ENCODE data around the gene UMAD1. TPM values are rescaled to one million over a fixed set of nuclear protein-coding genes. Genes with fewer than 3 reads are reported as not detected.
A peak's percentile ranks its signal among the peaks of the same experiment; 100 is the strongest.
"Not testable (repeated sequence)": the region's sequence is repeated elsewhere in the genome, so short reads cannot be mapped to it uniquely, and the experiment has no call there.

Gene UMAD1
- polyA plus RNA-seq, 3 donors from 2014 or later: 16.9 to 21.8 (median 17.2) TPM

DNA sequence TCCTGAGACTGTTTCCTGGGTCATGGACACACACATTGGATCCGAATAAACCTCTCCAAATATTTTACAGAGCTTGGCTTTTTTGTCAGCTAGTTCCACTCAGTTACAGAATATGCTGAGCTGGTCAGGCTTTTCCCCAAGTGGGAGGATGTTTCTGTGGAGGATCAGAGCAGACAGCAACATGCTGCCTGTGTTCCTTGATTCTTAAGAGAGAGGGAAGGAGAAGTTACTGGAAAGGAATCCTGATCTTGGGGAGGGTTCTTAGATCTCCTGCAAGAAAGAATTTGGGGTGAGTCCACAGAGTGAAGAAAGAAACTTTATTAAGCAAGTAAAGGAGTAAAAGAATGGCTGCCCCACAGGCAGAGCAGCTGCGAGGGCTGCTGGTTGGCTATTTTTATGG is 154.7 kb downstream of the UMAD1 start:
- Mint-ChIP-seq H3K36me3 (peaks cover 26 to 46% (median 37%) of the 10 kb centered on the region in 3 donors), H3K27ac (no peak overlapping the region), H3K4me3 (no peak overlapping the region)

DNA sequence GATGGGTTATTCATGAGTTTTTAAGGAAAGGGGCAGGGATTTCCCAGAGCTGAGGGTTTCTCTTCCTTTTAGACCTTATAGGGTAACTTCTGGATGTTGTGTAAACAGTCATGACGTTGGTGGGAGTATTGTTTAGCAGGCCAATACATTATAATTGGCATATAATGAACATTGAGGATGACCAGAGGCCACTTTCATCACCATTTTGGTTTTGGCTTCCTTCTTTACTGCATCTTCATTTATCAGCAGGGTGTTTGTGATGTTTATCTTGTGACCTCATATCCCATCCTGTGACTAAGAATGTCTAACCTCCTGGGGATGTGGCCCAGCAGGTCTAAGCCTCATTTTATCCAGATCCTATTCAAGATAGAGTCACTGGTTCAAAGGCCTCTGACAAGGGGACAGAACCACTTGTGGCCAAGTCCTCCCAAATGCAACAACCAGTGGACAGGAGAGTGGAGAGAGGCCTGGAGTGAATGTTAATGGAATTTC is 155.1 kb downstream of the UMAD1 start:
- Mint-ChIP-seq H3K36me3 (peaks cover 26 to 46% (median 37%) of the 10 kb centered on the region in 3 donors), H3K27ac (no peak overlapping the region), H3K4me3 (no peak overlapping the region), H3K9me3 (peaks cover 0 to 2% (median 0%) of the 10 kb centered on the region in 6 donors), H3K4me1 (peaks cover 4 to 9% of the 10 kb centered on the region in 2 donors), H3K27me3 (ENCODE audit: low read depth in 3 of 3) (peaks cover 0 to 2% (median 0%) of the 10 kb centered on the region in 3 donors)
- no peak for DNase-seq

More for the DNA sequence above, 154.7 kb downstream of the UMAD1 start:
- no peak for DNase-seq
- peaks cover 4 to 9% of the 10 kb centered on the region in 2 donors for H3K4me1 Mint-ChIP-seq
- peaks cover 0 to 2% (median 0%) of the 10 kb centered on the region in 3 donors for H3K27me3 Mint-ChIP-seq (ENCODE audit: low read depth in 3 of 3)
- H3K9me3 Mint-ChIP-seq: peaks cover 0 to 2% (median 0%) of the 10 kb centered on the region in 6 donors

DNA sequence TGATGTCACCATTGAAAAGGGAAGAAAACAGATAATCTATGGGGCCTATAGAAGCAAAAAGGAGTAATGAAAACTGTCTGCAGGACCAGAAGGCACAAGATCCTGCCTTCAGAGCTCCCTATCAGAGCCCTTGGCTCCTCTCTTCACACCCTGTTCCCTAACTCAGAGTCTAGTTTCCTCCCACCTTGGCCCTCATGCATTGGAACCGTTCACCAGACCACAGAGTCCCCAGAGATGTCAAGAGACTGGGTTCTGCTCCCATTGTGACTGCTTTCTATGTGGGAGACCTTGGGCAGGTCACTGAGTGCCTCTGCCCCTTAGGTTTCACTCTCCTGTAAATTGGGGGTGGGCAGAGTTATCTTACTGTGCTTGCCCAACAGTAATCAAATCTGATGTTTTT is 158.0 kb downstream of the UMAD1 start:
- Mint-ChIP-seq H3K4me3 (no peak overlapping the region), H3K27ac (no peak overlapping the region), H3K27me3 (ENCODE audit: low read depth in 3 of 3) (peaks cover 0 to 2% (median 0%) of the 10 kb centered on the region in 3 donors), H3K9me3 (peaks cover 0 to 2% (median 0%) of the 10 kb centered on the region in 6 donors), H3K4me1 (peaks cover 4 to 9% of the 10 kb centered on the region in 2 donors), H3K36me3 (peaks cover 18 to 34% (median 25%) of the 10 kb centered on the region in 3 donors)
- no peak for DNase-seq

DNA sequence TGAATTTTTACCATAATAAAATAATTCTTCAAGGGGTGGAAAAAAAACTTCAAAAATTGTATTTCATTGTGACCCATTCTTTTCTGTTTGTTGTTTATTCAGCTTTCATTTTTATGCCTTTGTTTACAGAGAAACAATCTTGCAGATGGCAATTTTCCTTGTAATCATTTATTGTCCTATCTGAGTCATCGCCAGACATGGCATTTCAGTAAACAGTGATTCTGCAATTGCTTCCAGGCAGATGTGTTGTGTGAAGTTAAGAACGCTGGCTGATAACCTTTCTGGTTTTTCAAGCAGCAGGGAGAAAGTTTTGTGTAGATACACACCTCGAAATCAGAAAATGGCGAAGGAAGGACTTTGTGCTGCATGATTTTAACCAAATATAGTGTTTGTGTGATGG is 158.6 kb downstream of the UMAD1 start:
- peaks cover 4 to 9% of the 10 kb centered on the region in 2 donors for H3K4me1 Mint-ChIP-seq
- H3K9me3 Mint-ChIP-seq: peaks cover 0 to 2% (median 0%) of the 10 kb centered on the region in 6 donors
- H3K4me3 Mint-ChIP-seq: no peak overlapping the region
- H3K36me3 Mint-ChIP-seq: peaks cover 18 to 34% (median 28%) of the 10 kb centered on the region in 3 donors
- no peaks in the 10 kb centered on the region for H3K27me3 Mint-ChIP-seq (ENCODE audit: low read depth in 3 of 3)
- no peak for DNase-seq
- H3K27ac Mint-ChIP-seq: no peak overlapping the region

DNA sequence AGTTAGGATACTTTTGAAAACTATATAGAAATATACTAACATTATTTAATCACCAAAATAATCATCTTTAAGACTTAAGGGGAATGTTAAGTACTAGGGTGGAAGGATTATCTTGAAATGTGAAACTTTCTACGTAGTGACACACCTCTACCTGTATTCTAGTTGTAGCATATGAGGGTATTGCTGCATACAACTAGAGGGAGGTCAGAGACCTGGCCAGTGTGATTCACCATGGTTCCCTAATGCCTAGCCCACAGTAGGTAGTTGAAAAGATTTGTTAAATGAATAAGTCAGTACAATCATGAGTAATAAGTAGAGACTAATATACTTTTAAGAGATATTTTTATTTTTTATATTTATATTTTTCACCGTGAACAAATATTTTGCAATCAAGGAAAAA is 162.0 kb downstream of the UMAD1 start:
- H3K4me1 Mint-ChIP-seq: no peaks in the 10 kb centered on the region
- DNase-seq: no peak
- H3K36me3 Mint-ChIP-seq: peaks cover under 1 to 16% (median 11%) of the 10 kb centered on the region in 3 donors
- no peak overlapping the region for H3K27ac Mint-ChIP-seq
- H3K27me3 Mint-ChIP-seq (ENCODE audit: low read depth in 3 of 3): no peaks in the 10 kb centered on the region
- no peak overlapping the region for H3K4me3 Mint-ChIP-seq
- H3K9me3 Mint-ChIP-seq: peaks cover 0 to under 1% (median 0%) of the 10 kb centered on the region in 6 donors

DNA sequence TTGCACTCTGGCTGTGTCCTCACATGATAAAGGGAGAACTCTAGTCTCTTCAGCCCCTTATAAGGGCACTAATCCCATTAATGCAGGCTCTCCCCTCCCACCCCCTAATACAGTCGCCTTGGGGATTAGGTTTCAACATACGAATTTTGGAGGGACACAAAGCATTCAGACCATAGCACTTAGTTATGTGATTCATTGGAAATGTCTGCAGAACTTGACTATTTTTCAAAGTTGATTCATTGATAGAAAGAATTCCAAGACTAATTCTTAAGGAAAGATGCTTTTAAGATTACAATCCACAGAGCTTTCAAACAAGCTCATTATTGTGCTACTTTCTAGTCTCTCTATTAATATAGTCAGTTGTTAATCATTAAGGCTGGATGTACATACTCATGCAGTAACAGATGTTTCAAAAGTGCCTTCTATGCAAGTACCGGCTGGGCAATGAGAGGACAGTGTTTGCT is 163.2 kb downstream of the UMAD1 start:
- H3K36me3 Mint-ChIP-seq: peaks cover 0 to 8% (median 4%) of the 10 kb centered on the region in 3 donors
- no peaks in the 10 kb centered on the region for H3K4me1 Mint-ChIP-seq
- no peak overlapping the region for H3K27ac Mint-ChIP-seq
- H3K27me3 Mint-ChIP-seq (ENCODE audit: low read depth in 3 of 3): no peaks in the 10 kb centered on the region
- no peak overlapping the region for H3K4me3 Mint-ChIP-seq
- no peak for DNase-seq
- H3K9me3 Mint-ChIP-seq: no peaks in the 10 kb centered on the region

DNA sequence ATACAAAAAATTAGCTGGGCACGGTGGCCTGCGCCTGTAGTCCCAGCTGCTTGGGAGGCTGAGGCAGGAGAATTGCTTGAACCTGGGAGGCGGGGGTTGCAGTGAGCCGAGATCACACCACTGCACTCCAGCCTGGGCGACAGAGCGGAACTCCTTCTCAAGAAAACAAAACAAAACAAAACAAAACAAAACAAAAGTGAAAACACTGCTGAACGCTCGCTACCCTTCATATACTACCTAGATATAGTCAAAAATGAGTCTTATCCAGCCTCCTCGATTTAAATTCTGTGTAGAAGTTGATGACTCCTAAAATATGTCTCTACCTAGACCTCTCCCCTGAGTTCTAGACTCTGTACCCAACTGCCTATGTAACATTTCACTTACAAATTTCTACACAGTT is 164.3 kb downstream of the UMAD1 start:
- not testable (repeated sequence) for H3K27me3 Mint-ChIP-seq (ENCODE audit: low read depth in 3 of 3); H3K4me3 Mint-ChIP-seq; DNase-seq; H3K36me3 Mint-ChIP-seq; H3K4me1 Mint-ChIP-seq; H3K27ac Mint-ChIP-seq; H3K9me3 Mint-ChIP-seq

DNA sequence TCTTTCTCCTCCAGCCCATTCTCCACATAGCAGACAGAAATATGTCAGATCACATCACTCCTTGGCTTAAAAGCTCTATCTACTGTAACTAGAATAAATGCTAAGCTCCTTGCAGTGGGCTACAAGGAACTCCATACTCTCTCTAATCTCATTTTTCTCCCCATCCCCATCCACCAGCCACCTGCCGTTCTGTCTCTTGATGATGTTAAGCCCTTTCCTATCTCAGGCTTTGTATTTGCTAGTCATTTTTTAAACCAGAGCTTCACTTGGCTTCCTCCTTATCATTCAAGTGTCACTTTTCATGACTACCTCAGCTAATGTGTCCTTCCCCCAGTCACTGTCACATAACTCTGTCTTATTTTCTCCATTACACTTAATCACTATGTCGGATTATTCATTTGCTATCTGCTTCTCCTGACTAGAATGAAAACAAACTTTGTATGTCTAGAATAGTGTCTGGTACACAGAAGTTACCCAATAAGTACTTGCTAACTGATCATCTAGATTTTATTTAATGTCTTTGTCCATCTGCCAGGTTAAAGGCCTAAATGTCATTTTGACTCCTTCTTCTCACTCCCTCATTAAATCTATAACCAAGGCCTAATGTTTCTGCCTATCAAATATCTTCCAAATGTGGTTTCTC is 165.1 kb downstream of the UMAD1 start:
- H3K4me3 Mint-ChIP-seq: no peak overlapping the region
- H3K9me3 Mint-ChIP-seq: no peaks in the 10 kb centered on the region
- no peaks in the 10 kb centered on the region for H3K4me1 Mint-ChIP-seq
- peaks cover 0 to 8% (median 4%) of the 10 kb centered on the region in 3 donors for H3K36me3 Mint-ChIP-seq
- H3K27ac Mint-ChIP-seq: no peak overlapping the region
- DNase-seq: no peak
- H3K27me3 Mint-ChIP-seq (ENCODE audit: low read depth in 3 of 3): no peaks in the 10 kb centered on the region

DNA sequence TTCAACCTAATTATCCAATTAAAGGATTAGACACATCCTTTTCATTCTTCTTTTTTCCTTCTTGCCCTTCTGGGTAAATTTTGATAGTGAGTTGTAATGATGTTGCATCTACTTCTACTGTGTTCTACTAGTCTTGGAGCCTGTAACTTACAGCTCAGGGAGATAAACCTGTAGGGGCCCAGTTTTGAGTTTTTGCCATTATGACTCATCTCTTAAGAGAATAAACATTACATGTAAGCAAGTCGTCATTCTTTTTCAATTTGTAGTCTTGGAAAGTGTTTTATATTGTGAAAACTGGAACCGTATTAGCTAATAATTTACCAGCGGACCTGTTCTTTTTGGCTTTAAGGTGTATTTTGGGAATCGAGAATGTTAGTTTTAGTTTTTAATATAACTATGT is 167.6 kb downstream of the UMAD1 start:
- Mint-ChIP-seq H3K4me3 (no peak overlapping the region), H3K9me3 (no peaks in the 10 kb centered on the region), H3K36me3 (peaks cover 0 to 7% (median 4%) of the 10 kb centered on the region in 3 donors), H3K27me3 (ENCODE audit: low read depth in 3 of 3) (no peaks in the 10 kb centered on the region), H3K4me1 (no peaks in the 10 kb centered on the region), H3K27ac (no peak overlapping the region)
- DNase-seq: no peak

DNA sequence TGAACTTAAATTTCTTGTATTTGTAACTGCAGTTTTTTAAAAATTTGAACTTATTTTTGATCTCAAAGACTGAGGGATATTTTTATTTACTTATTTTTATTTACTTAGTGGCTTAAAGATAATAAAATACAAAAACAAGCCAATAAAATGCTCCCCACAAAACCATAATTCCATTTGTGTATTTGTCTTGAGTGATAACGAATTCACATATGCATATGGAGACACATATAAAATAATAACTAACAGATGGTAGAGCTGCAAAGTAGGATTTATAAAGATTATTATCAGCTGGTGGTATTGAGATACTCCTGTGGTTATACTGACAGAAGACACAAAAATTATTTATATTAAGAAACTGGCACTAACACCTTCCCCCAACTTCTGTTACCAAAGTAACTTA is 168.1 kb downstream of the UMAD1 start:
- Mint-ChIP-seq H3K27me3 (ENCODE audit: low read depth in 3 of 3) (no peaks in the 10 kb centered on the region), H3K27ac (no peak overlapping the region), H3K9me3 (no peaks in the 10 kb centered on the region), H3K4me1 (peaks cover 1 to 4% of the 10 kb centered on the region in 2 donors), H3K4me3 (no peak overlapping the region), H3K36me3 (peaks cover 0 to 10% (median 4%) of the 10 kb centered on the region in 3 donors)
- DNase-seq: no peak

DNA sequence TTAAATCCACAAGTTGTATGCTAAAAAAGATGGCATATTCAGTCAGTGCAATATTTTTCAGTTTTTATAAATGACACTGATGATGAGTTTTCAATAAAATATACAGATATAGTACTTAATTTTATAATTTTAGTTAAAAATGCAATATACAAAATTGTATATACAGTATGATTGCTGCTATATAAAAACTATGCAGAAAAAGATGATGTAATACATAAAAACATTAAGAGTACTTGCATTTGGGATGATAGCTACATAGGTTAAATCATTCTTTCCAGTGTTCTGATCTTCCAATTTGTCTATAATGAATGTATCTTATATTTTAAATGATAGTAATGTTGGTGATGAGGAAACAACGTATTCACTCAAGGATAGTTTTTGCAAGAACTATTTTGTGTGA is 169.8 kb downstream of the UMAD1 start:
- H3K4me3 Mint-ChIP-seq: no peak overlapping the region
- H3K27ac Mint-ChIP-seq: peak overlapping the region in 1 of 6 donors; percentile 57
- peaks cover 12 to 18% of the 10 kb centered on the region in 2 donors for H3K4me1 Mint-ChIP-seq
- no peaks in the 10 kb centered on the region for H3K27me3 Mint-ChIP-seq (ENCODE audit: low read depth in 3 of 3)
- no peaks in the 10 kb centered on the region for H3K9me3 Mint-ChIP-seq
- peaks cover 0 to 6% (median 0%) of the 10 kb centered on the region in 3 donors for H3K36me3 Mint-ChIP-seq
- no peak for DNase-seq

DNA sequence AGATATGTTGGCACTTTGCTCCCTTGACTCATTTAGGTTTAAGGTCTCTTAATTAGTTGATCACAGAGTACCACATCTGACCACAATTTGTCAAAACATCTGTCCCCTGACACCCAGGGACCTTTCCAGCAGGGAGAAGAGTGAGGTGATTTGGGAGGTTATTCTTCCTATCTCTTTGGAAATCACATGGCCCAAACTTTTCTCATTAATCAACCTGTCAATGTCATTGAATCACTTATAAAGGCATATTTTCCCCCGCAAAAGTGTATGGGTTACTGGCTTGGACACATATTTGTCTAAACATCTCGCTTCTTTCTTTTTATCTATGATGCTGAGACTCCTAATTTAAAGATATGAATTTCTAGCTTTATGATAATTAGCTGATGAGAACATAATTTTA is 170.3 kb downstream of the UMAD1 start:
- no peak for DNase-seq
- peaks cover 16 to 23% of the 10 kb centered on the region in 2 donors for H3K4me1 Mint-ChIP-seq
- H3K27me3 Mint-ChIP-seq (ENCODE audit: low read depth in 3 of 3): no peaks in the 10 kb centered on the region
- peaks cover 0 to 6% (median 0%) of the 10 kb centered on the region in 3 donors for H3K36me3 Mint-ChIP-seq
- no peak overlapping the region for H3K4me3 Mint-ChIP-seq
- H3K27ac Mint-ChIP-seq: peak overlapping the region in 1 of 6 donors; percentile 57
- H3K9me3 Mint-ChIP-seq: no peaks in the 10 kb centered on the region

DNA sequence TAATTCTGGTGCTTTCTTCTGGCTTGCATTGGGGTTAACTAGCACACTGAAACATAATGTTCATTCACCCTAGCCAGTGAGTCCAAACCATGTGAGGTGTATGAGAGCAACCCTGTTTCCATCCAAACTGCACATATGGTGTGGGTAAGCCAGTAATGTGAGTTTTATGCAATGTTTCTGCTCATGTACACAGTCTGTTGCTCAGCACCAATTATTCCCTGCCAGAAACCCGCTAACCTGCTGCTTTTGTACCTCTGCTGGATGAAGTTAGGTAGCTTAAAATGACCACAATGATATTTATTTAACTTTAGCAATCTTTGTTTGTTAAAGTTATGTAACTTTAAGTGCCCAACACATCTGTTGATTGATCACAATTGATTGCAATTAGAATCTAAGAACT is 171.6 kb downstream of the UMAD1 start:
- DNase-seq: no peak

DNA sequence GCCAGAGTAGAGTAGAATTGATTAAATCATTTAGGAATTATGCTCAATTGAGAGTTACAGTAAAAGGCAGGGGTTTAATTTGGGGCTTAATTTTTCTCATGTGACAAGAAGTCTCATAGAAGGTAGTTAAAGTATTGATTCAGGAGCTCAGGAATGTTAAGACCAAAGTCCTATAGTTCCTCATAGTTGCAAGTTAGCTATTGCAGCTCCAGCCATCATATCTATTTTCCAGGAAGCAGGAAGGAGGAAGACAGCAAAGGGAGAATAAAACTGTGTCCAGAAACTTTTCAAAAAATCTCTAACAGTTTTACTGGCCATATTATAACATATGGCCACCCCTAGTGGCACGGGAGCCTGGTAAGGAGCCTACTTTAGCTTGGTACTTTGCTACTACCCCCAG is 174.8 kb downstream of the UMAD1 start:
- DNase-seq: no peak
- no peaks in the 10 kb centered on the region for H3K9me3 Mint-ChIP-seq
- H3K27ac Mint-ChIP-seq: peak overlapping the region; percentile 63 to 88 (median 74)
- peaks cover 0 to 10% (median 0%) of the 10 kb centered on the region in 3 donors for H3K36me3 Mint-ChIP-seq
- H3K4me3 Mint-ChIP-seq: peak overlapping the region; percentile 68 to 90 (median 79)
- H3K4me1 Mint-ChIP-seq: peaks cover 45 to 54% of the 10 kb centered on the region in 2 donors
- peaks cover 0 to 4% (median 0%) of the 10 kb centered on the region in 3 donors for H3K27me3 Mint-ChIP-seq (ENCODE audit: low read depth in 3 of 3)

More for the DNA sequence above, 171.6 kb downstream of the UMAD1 start:
- Mint-ChIP-seq H3K9me3 (no peaks in the 10 kb centered on the region), H3K4me3 (no peak overlapping the region), H3K4me1 (peaks cover 29 to 35% of the 10 kb centered on the region in 2 donors), H3K27ac (no peak overlapping the region), H3K27me3 (ENCODE audit: low read depth in 3 of 3) (peaks cover 0 to 4% (median 0%) of the 10 kb centered on the region in 3 donors), H3K36me3 (peaks cover 0 to 6% (median 0%) of the 10 kb centered on the region in 3 donors)
